ENCODE results near the gene KRT86. TPM values are rescaled to one million over a fixed set of nuclear protein-coding genes. Genes with fewer than 3 reads are reported as not detected.

The KRT86 gene
- total and polyA plus RNA-seq, 2 of the 8 experiments (the other 6 are each of a cell fraction or from before 2014, with no cell fraction given): 0.12 TPM; not detected in 1

DNA sequence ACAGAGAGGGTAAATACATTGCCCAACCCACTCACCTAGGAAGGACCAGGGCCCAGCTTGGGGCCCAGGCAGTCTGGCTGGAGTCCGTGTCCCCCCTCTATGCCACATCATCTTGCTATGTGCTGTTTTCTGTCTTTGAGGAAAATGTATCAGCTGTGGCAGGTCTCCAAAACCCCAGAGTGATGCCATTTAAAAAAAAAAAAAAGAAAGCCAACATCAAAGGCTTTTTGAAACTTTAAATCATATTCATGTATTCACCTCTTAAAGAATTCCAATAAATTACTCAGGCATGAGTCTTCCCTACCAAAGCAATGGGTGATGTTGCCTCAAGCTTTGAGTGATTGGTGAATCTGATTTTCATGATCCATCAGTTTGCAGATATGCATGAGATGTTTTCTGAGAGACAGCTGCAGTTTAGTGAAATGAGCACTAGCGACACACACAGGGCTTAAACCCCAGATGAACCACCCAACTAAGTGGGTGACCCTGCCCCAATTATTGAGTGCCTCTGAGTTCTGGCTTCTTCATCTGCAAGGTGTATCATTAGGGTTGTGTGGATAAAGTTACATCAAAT lies 10.8 kb downstream of the KRT86 start (continued):
- TF ChIP-seq, protein P1, sequence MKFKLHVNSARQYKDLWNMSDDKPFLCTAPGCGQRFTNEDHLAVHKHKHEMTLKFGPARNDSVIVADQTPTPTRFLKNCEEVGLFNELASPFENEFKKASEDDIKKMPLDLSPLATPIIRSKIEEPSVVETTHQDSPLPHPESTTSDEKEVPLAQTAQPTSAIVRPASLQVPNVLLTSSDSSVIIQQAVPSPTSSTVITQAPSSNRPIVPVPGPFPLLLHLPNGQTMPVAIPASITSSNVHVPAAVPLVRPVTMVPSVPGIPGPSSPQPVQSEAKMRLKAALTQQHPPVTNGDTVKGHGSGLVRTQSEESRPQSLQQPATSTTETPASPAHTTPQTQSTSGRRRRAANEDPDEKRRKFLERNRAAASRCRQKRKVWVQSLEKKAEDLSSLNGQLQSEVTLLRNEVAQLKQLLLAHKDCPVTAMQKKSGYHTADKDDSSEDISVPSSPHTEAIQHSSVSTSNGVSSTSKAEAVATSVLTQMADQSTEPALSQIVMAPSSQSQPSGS (IDR thresholded peaks at IDR 0.05; ENCODE audit: low read length): no peak
- no peak for TF ChIP-seq RXRA (IDR thresholded peaks at IDR 0.05; ENCODE audit: insufficient read depth, low read depth, low read length)
- TF ChIP-seq KDM4A (IDR thresholded peaks at IDR 0.05; ENCODE audit: low read depth, low read length, severe bottlenecking): no peak
